ENCODE data around the gene CTBS. TPM values are rescaled to one million over a fixed set of nuclear protein-coding genes. Genes with fewer than 3 reads are reported as not detected.

CTBS gene
- total and polyA plus RNA-seq, 2 of the 4 experiments (the other 2 are of a cell fraction), result 5.9 to 12.4 TPM

- Histone ChIP-seq H3K56ac (ENCODE audit: extremely low read depth, insufficient read depth, low read length) (peak overlapping the region; percentile 16; the same call in 1 of the 2 replicates), H3K9ac (ENCODE audit: low read depth, low read length) (no peak overlapping the region), H2BK20ac (ENCODE audit: low read depth, low read length) (peak overlapping the region; percentile 73; the same call in 1 of the 2 replicates), H4K20me1 (ENCODE audit: insufficient read depth, low read length) (no peaks in the 10 kb centered on the region), H3K36me3 (ENCODE audit: control insufficient read depth, insufficient read depth, low read length) (no peaks in the 10 kb centered on the region), H2BK15ac (ENCODE audit: low read depth, low read length) (peak overlapping the region; percentile 79; the same call in 2 of the 3 replicates), H3K9me3 (ENCODE audit: control insufficient read depth, insufficient read depth, low read length) (peaks cover 4% of the 10 kb centered on the region), H3K27me3 (ENCODE audit: control insufficient read depth, insufficient read depth, low read length) (no peaks in the 10 kb centered on the region), H3K4ac (ENCODE audit: low read depth, low read length) (peak overlapping the region; percentile 82), H2AK5ac (ENCODE audit: low read depth, low read length) (peak overlapping the region; percentile 69), H4K5ac (ENCODE audit: low read depth, low read length) (no peak overlapping the region), H3K9me1 (ENCODE audit: insufficient read depth, low read length) (peaks cover 16% of the 10 kb centered on the region), H2BK5ac (ENCODE audit: low read depth, low read length, poor library complexity, severe bottlenecking) (peak overlapping the region; percentile 75), H2AFZ (replicated peaks; ENCODE audit: low read length, poor library complexity) (peak overlapping the region; percentile 88), H3K27ac (ENCODE audit: insufficient read depth, low read length) (0 out of 2 replicates have a peak overlapping the region, but pooled peaks have one; percentile 15), H3K18ac (ENCODE audit: low read depth, low read length) (no peak overlapping the region), H4K8ac (ENCODE audit: low read depth in 2 of 2, low read length in 2 of 2) (peak overlapping the region in 1 of 2 experiments; percentile 61; a peak in 1 of 4 replicates), H3K4me3 (ENCODE audit: insufficient read depth, low read depth, low read length) (peak overlapping the region; percentile 35; the same call in 1 of the 2 replicates), H3K79me1 (ENCODE audit: low read depth in 1 of 2, low read length in 2 of 2) (no peaks in the 10 kb centered on the region), H4K91ac (ENCODE audit: insufficient read depth, low read depth, low read length) (peak overlapping the region; percentile 62), H2AK9ac (replicated peaks; ENCODE audit: low read depth, low read length, poor library complexity) (peak overlapping the region; percentile 91), H2BK120ac (ENCODE audit: low read depth, low read length) (peak overlapping the region; percentile 88), H3K23ac (ENCODE audit: low read depth, low read length) (peak overlapping the region; percentile 74; the same call in 1 of the 2 replicates), H3K14ac (replicated peaks; ENCODE audit: low read depth, low read length) (peak overlapping the region; percentile 83; the same call in 1 of the 2 replicates), H3K4me1 (ENCODE audit: control insufficient read depth, insufficient read depth, low read length) (peaks cover 14% of the 10 kb centered on the region), H3K4me2 (ENCODE audit: low read depth, low read length) (peak overlapping the region; percentile 87)
- in situ Hi-C loops (cut with MboI; ENCODE audit: low sequenced_read_pairs) (loop anchor here (25.0 kb wide), 2 partner anchors 333 to 467 kb away; partner anchors contain the start of gene PRKACB), intact Hi-C loops (cut with micrococcal nuclease) (loop anchor here (1.0 kb wide), 1 partner anchor 162 kb away; no protein-coding TSS in a partner anchor), dilution Hi-C loops (cut with HindIII; ENCODE audit: low sequenced_read_pairs, unreplicated experiment) (no loop called here)
- no TSS peak for BruUV-seq (replicated peaks)
- DNase-seq (peak; percentile 81), ATAC-seq (ENCODE audit: low read depth) (peak; percentile 54)
- 67% methylated on average over 3 of the region's 15 CpGs; no CpG with 5 or more reads in 1 of the 2 experiments for WGBS, 2 experiments (ENCODE audit: extremely low coverage in 2 of 2, insufficient read length in 1 of 2)
- ChIA-PET POLR2A (ENCODE audit: unreplicated experiment) (no interaction called here), CTCF (interaction anchor here (0.6 to 1.7 kb wide), 7 partner anchors 8 to 735 kb away, joined by 3 to 6 read pairs (median 4); no protein-coding TSS in a partner anchor)
- TF ChIP-seq RFX5 (IDR thresholded peaks at IDR 0.05; ENCODE audit: low read depth, low read length), result no peak
- TF ChIP-seq NFE2L2 (IDR thresholded peaks at IDR 0.05; ENCODE audit: low read depth, low read length), result no peak
- TF ChIP-seq ELK1 (IDR thresholded peaks at IDR 0.05; ENCODE audit: borderline replicate concordance, low read depth, low read length), result no peak
- TF ChIP-seq CTCF (conservative IDR thresholded peaks at IDR 0.05; ENCODE audit: low read depth, low read length), result peak; percentile 82
- TF ChIP-seq RAD21 (IDR thresholded peaks at IDR 0.05; ENCODE audit: low read length), result peak; percentile 86
- no peak for TF ChIP-seq POLR2A (IDR thresholded peaks at IDR 0.05; ENCODE audit: low read depth, low read length)
- peak; percentile 66 for TF ChIP-seq MAFK (IDR thresholded peaks at IDR 0.05; ENCODE audit: low read depth, low read length)
- TF ChIP-seq MXI1 (IDR thresholded peaks at IDR 0.05; ENCODE audit: borderline replicate concordance, low read depth, low read length), result peak; percentile 96
- TF ChIP-seq CEBPB (IDR thresholded peaks at IDR 0.05; ENCODE audit: low read depth, low read length), result 0 out of 2 replicates have a peak, but pooled peaks have one; percentile 12
- TF ChIP-seq SMC3 (IDR thresholded peaks at IDR 0.05; ENCODE audit: low read depth, low read length), result peak; percentile 82
- no peak for TF ChIP-seq RCOR1 (IDR thresholded peaks at IDR 0.05; ENCODE audit: insufficient replicate concordance, low read length)
- TF ChIP-seq USF2 (IDR thresholded peaks at IDR 0.05; ENCODE audit: low read depth, low read length), result peak; percentile 44; the same call in 1 of the 2 replicates
Observed at GRCh38 chr1:84603941-84604830, 29.9 kb upstream of the CTBS start.
